HG03457 (cell line): Measurements from ENCODE around the gene SOX5.

Source experiments
- ATAC-seq: cut with Tn5 transposase; IDR thresholded peaks from one replicate; pipeline ENCODE4 v1.9.1; 2021; ENCODE audit warnings: moderate number of reproducible peaks; ENCODE audit not compliant: unreplicated experiment

The SOX5 gene

DNA sequence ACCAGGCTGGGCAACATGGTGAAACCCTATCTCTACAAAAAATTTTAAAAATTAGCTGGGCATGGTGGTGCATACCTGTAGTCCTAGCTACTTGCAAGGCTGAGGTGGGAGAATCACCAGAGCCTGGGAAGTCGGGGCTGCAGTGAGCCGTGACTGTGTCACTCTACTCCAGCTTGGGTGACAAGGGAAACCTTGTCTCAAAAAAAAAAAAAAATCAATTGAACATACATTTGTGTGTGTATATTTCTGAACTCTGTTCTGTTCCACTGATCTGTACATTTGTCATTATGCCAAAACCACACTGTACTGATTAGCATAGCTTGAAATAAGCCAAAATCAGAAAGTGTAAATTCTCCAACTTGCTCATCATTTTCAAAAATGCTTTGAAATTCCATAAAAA, 254.6 kb downstream of the SOX5 start:
- no peak for ATAC-seq

GRCh38 chr12:23694307-23694706, 255.2 kb downstream of the SOX5 start:
- no peak for ATAC-seq

- no peak for ATAC-seq
These were observed 261.5 kb downstream of the SOX5 start for GRCh38 chr12:23687947-23688346.

GRCh38 chr12:23686095-23686494, 263.4 kb downstream of the SOX5 start:
- ATAC-seq = no peak

DNA sequence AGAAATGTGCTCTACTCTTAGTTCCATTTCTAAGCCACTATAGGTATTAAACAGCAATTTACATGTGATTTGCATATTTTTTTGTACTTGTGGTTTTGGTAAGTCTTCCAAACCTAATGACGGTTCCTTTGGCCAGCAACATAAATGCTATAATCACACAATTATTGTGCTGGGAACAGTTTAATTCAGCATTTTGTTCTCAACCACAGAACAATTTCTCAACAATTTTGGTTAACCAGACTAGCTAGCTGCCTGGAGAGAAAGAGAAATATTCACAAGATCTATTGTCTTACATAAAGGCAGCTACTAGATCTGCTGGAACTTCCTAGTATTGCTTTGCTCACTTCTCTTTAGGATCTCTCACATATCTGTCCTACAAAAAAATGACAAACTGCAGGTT, 265.3 kb downstream of the SOX5 start:
- no peak for ATAC-seq

- no peak for ATAC-seq
These were observed 268.2 kb downstream of the SOX5 start for GRCh38 chr12:23681237-23681636.

DNA sequence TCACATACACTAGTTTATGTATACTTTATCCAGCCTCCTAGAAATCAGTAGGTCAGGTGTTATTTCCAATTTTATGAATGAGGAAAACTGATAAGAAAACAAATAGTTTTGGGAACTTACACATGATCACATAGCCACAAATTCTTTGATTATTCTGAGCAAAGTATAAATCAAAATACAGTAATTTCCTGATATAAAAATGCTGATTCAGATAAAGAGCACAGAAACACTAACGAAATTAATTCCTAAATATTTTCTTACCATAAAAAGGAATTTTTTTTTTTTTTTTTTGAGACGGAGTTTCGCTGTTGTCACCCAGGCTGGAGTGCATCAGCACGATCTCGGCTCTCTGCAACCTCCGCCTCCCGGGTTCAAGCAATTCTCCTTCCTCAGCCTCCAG, 275.4 kb downstream of the SOX5 start:
- ATAC-seq = no peak

DNA sequence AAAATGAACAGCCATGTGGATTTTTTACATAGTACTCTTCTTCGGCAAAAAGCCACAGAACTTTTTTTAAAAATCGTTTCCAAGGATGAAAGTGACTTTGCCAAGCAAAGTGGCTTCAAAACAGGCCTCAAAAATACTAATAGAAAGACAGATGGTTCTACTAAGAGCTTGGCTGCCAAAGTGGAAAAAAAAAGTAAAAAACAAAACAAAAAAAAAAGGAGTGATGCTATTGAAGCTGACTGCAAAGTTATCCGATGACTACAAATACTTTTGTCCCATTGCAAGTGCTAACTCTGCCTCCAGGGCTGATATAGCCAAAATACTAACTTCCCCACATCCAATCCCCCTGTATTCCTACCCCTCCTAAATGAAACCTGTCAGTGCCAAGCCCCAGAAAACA, 277.6 kb downstream of the SOX5 start:
- ATAC-seq = no peak

GRCh38 chr12:23670684-23671083, 278.8 kb downstream of the SOX5 start:
- no peak for ATAC-seq

- no peak for ATAC-seq
These were observed 279.8 kb downstream of the SOX5 start for GRCh38 chr12:23669691-23670090.

GRCh38 chr12:23666866-23667265, 282.6 kb downstream of the SOX5 start:
- no peak for ATAC-seq

- ATAC-seq = no peak
These were observed 286.5 kb downstream of the SOX5 start for GRCh38 chr12:23662966-23663365.

DNA sequence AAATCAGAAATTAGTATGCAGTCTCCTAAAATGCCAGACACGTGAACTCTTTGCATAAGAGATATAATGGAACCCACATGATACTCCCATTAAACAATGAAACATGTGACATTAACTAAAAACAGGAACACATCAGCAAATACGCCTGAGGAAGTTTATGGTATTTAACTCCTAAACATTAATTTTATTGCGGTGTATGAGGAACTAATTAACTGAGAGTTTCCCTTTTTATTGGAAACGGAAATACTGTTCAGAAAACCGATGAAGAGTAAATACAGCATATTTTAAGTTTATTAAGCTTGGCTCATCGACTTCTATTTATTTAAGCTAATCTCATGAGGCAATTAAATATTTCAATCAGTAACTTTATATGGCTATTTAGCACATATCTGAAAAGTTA, 290.3 kb downstream of the SOX5 start:
- ATAC-seq = no peak

- ATAC-seq = no peak
These were observed 291.9 kb downstream of the SOX5 start for GRCh38 chr12:23657598-23657997.

- no peak for ATAC-seq
These were observed 293.6 kb downstream of the SOX5 start for GRCh38 chr12:23655884-23656283.

GRCh38 chr12:23655112-23655511, 294.4 kb downstream of the SOX5 start:
- no peak for ATAC-seq

DNA sequence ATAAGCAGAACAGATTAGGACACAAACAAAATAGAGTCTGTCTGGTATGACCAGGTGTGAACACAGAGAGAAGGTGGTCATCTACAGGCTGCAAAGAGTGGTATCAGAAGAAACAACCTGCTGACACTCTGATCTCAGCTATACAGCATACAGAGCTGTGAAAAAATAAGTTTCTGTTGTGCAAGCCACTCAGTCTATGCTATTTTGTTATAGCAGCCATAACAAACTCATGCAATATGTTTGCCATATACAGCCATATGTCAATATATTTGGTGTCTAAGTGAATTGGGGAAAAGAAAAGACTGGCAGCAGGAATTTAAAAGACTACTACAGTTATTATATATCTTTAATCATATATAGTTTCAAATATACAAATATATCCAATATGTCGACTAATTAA, 300.9 kb downstream of the SOX5 start:
- no peak for ATAC-seq

DNA sequence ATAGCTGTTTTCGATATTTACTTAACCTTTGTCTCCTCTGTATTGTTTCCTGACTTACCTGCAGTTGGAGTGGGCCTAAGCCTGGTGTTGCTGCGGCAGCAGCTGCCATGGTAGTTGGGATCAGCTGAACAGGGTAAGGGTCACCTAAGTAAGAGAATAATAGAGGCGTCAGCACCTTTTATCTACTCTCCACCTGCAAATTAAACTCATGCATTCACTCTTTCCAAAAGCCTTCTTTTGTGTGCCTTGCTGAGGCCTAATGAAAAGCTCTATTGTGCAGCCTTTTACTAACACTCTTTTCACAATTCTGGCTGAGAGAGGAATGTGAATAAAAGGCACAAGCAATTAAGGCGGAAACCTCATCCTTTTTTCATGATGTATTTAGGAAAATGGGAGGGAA, 308.7 kb downstream of the SOX5 start:
- no peak for ATAC-seq

DNA sequence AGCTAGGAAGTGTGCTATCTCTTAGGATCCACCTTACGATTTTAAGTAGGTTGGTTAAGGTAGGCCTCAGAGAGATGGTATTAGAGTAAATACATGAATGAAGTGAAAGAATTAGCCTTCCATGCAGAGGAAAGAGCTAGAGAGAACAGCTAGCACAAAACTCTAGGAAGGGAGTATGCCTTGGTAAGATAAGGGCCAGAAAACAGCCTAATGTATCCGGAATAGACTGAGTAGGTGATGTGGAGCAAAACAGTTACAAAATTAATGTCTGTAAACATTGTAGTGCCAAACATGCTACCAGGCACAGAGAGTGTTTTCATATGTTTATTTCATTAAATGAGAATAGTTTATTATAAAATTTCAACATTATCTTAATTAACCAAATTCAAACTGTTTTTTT, 315.1 kb downstream of the SOX5 start:
- no peak for ATAC-seq

DNA sequence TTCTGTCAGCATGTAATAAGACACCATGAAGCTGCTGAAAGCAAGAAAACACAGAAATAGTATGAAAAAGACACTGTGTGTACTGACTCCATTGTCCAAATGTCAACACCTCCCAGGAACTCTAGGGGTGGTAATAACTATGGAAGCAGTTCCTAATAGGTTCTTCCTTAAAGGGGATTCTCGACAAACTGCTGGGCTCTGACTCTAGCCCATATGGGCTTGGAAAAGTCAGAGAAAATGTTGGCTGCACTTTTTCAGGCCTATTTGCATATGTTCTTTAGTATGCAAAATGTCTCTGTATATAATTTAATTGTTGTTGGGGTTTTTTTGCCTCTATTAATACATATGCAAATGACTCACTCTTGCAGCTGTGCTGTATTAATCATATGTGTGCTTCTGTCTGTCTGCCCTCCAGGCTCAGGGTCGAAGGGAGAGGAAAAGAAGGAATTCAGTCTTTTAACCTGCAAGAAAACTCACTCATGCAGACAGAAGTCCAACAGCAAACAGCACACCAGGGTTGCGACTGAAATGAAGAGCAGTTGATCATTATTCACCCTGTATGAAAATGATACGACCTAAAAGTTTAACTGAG, 317.6 kb downstream of the SOX5 start:
- no peak for ATAC-seq

DNA sequence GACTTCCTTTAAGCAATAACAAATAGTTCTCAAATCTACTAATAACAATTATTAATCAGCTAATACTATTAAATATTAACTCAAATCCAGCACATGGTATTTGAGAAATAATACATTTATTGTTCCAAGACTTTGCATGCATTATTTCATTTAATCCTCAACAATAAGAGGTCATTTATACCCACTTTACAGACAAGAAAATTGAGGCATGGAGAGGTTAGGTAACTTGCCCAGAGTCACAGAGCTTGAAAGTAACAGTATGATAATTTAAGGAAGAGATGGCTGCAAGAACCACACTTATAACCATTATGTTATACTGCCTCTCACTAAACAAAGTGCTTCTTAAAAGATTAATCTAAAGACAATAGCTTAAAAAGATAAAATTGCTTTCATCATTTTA, 318.9 kb downstream of the SOX5 start:
- ATAC-seq = no peak

DNA sequence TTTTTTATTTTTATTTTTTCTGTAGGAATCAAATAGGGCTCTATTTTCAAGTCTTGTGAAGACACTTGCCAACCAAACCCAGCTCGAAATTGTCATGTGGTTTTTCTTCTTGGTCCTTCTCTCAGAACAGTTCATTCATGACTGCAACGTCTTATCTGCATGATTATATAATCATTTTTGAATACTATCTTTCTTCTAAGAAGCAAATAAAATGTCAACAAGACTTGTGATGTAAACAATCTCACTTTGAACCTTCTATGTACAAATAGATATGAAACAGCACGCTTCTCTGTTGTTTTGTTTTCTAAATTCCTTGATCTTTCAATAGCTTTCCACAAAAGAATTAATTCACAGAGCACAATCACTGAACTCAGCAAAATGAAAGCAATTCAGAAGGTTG, 320.7 kb downstream of the SOX5 start:
- ATAC-seq = no peak

DNA sequence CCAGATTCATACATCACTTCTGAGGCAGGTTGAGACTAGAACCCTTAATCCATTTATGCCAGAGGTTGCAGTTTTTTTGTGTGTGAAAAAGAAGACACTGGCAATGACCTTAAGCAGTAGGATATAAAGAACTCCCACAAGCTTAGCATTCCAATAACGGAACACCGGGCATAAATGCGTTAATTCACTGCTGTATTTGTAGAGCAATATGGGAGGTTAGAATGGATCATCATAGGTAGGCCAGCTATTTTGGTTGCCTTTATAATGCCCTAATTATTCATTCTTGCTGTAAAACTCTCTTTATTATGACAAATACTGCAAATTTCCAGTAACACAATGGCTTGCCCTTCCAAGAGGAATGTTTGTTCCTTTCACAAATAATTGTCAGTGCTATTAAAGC, 322.7 kb downstream of the SOX5 start:
- no peak for ATAC-seq

GRCh38 chr12:23621900-23622299, 327.6 kb downstream of the SOX5 start:
- no peak for ATAC-seq
